Activated B cell treated with CpG ODN at 0.5 μM for 24 hours (primary cell): ENCODE results near the gene SLC9A9. TPM values are rescaled to one million over a fixed set of nuclear protein-coding genes. Genes with fewer than 3 reads are reported as not detected.

Experiments used
- ATAC-seq: fragments of 200-7000 bp; cut with Tn5 transposase; one replicate; pipeline ENCODE4 v1.10.0; 2021; ENCODE audit warnings: low read depth, mild to moderate bottlenecking, moderate library complexity
- CTCF ChIA-PET: fragments of 350-600 bp; sonication (Branson Sonifier 250); formaldehyde crosslinking; loops from one replicate; lab custom pipeline; 2021; ENCODE audit warnings: antibody characterized with exemption; lab: Charles Lee
- POLR2A ChIA-PET: fragments of 350-600 bp; sonication (Branson Sonifier 250); formaldehyde crosslinking; loops from one replicate; lab custom pipeline; 2021; ENCODE audit warnings: antibody characterized with exemption; lab: Charles Lee
- DNase-seq: peaks from one replicate; pipeline ENCODE4 v3.0.0; 2022
- H3K27ac Mint-ChIP-seq: one replicate; pipeline ENCODE4 v1.8.0; 2020; ENCODE audit warnings: mixed read lengths
- H3K27me3 Mint-ChIP-seq: one replicate; pipeline ENCODE4 v1.8.0; 2021; ENCODE audit warnings: mixed read lengths
- H3K36me3 Mint-ChIP-seq: one replicate; pipeline ENCODE4 v1.8.0; 2021; ENCODE audit warnings: low read depth, mixed read lengths
- H3K4me1 Mint-ChIP-seq: one replicate; pipeline ENCODE4 v1.8.0; 2021; ENCODE audit warnings: mixed read lengths
- H3K4me3 Mint-ChIP-seq: one replicate; pipeline ENCODE4 v1.8.0; 2020; ENCODE audit warnings: mild to moderate bottlenecking, mixed read lengths
- H3K9me3 Mint-ChIP-seq: one replicate; pipeline ENCODE4 v1.8.0; 2020; ENCODE audit warnings: mixed read lengths
- CTCF ChIP-seq: fragments of 200-600 bp; IDR thresholded peaks from one replicate; pipeline ENCODE4 v1.8.0; 2022; ENCODE audit warnings: antibody characterized with exemption, mild to moderate bottlenecking
- intact Hi-C: fragments of 100-400 bp; cut with micrococcal nuclease; formaldehyde crosslinking; loops from one replicate; pipeline ENCODE4 v1.15.1; 2024
- total RNA-seq: library from RNA; stranded (reverse); gene quantifications from 2 replicates; pipeline ENCODE4 v1.2.3, GENCODE V29; 2022

The SLC9A9 gene
- total RNA-seq, 1 donor from 2014 or later = 9.4 TPM

DNA sequence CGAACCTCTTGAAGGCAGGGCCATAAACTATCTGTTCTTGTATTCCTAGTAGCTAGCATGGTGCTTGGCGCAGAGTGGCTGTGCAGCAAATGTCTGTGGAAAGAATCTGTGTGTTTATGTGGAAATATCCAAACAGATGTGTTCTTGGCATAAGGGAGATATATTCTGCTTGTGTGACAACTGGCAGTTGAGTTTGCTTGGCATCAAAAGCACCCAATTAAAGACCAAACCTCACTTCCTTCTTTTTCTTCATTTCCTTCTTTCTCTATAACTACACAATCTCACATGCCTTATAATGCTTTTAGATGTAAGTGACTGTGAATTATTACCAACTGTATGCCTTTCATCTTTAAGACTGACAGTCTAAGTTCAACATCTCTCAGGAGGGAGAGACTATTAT lies 296.5 kb downstream of the SLC9A9 start:
- Mint-ChIP-seq H3K27me3 (no peaks in the 10 kb centered on the region), H3K4me1 (peaks cover 14% of the 10 kb centered on the region), H3K36me3 (peaks cover 20% of the 10 kb centered on the region), H3K27ac (no peak overlapping the region), H3K4me3 (no peak overlapping the region), H3K9me3 (peaks cover 9% of the 10 kb centered on the region)
- no peak for TF ChIP-seq CTCF
- DNase-seq (no peak), ATAC-seq (no peak)
- ChIA-PET CTCF (interaction anchor here (1.2 kb wide), 1 partner anchor 21 kb away, joined by 3 read pairs; no protein-coding TSS in a partner anchor), POLR2A (no interaction called here)
- intact Hi-C loops = no loop called here

DNA sequence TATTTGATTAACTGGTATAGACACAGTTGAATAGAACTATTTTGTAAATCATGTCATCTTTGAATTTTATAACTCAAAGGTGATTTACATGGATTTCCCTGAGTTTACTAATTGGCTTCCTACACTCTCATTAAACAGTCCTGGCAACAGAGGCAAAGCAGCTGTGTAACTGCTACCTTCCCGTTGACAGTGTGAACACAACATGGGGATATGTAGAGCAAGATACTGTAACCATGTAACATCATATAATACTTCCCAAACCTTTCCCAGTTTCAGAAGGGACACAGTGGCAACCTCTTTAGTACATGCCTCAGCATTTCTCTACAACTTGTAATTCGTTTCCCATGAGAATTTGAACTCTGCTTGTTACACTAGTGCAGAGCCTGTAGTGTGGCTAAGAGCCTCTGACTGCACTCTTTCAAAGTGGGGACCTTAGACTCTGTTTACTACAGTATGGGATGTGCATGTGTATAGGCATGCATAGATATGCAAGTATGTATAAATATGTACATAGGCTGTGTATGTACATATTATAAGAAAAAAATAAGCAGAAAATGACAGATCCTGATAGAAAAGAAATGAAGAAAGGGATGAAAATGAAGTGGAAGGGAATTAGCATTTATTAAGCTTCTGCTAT lies 299.3 kb downstream of the SLC9A9 start:
- H3K4me3 Mint-ChIP-seq = no peak overlapping the region
- DNase-seq (no peak), ATAC-seq (no peak)
- POLR2A ChIA-PET = no interaction called here
- peaks cover 32% of the 10 kb centered on the region for H3K36me3 Mint-ChIP-seq
- H3K27ac Mint-ChIP-seq = no peak overlapping the region
- no peaks in the 10 kb centered on the region for H3K27me3 Mint-ChIP-seq
- TF ChIP-seq CTCF = no peak
- intact Hi-C loops = no loop called here
- H3K9me3 Mint-ChIP-seq = peaks cover 11% of the 10 kb centered on the region
- H3K4me1 Mint-ChIP-seq = peaks cover 14% of the 10 kb centered on the region
- CTCF ChIA-PET = interaction anchor here (0.6 kb wide), 1 partner anchor 125 kb away, joined by 3 read pairs; no protein-coding TSS in a partner anchor

DNA sequence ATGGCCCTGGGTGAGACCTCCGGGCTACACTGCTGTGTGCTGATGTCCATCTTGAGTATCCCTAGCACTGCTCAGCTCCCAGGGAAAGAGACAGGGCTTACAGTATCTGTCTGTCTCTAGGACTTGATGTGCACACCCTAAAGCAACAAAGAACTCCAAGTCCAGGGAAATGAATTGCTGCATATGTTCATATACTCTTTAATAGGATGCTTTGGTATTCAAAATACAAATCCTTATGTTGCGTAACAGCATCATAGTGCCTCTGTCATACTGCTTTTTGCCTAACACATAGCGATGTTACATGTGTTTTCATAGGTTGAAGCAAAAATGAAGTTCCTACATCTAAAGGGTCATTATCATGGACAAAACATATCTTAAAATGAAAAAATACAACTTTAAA lies 299.9 kb downstream of the SLC9A9 start:
- CTCF ChIA-PET = interaction anchor here (0.6 kb wide), 1 partner anchor 125 kb away, joined by 3 read pairs; no protein-coding TSS in a partner anchor
- no peak overlapping the region for H3K27ac Mint-ChIP-seq
- H3K27me3 Mint-ChIP-seq = no peaks in the 10 kb centered on the region
- peaks cover 32% of the 10 kb centered on the region for H3K36me3 Mint-ChIP-seq
- POLR2A ChIA-PET = no interaction called here
- peaks cover 14% of the 10 kb centered on the region for H3K4me1 Mint-ChIP-seq
- no peak overlapping the region for H3K4me3 Mint-ChIP-seq
- peaks cover 12% of the 10 kb centered on the region for H3K9me3 Mint-ChIP-seq
- DNase-seq (no peak), ATAC-seq (no peak)
- no peak for TF ChIP-seq CTCF
- intact Hi-C loops = no loop called here

DNA sequence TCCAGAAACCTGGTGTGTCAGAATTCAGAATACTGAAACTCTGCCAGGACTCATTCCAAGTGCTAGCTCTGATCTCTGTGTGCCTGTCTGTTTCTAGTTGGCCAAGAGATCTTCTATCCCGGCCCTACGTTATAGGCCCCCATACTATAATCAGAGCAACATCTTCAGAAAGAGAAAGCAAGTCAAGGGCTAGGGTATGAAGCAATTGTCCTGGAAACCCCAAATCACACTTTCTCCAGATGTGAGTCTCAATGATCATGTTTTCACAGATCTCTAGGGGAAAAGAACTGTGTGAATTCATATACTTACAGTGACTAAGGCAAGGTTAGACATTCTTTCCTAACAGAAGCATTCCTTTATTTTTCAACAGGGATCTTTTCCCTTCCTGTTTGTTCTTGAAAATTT lies 309.7 kb downstream of the SLC9A9 start:
- no peak overlapping the region for H3K27ac Mint-ChIP-seq
- no peak for DNase-seq
- no peak overlapping the region for H3K4me3 Mint-ChIP-seq
- CTCF ChIA-PET = no interaction called here
- H3K9me3 Mint-ChIP-seq = peaks cover 5% of the 10 kb centered on the region
- H3K27me3 Mint-ChIP-seq = no peaks in the 10 kb centered on the region
- peaks cover 45% of the 10 kb centered on the region for H3K4me1 Mint-ChIP-seq
- POLR2A ChIA-PET = no interaction called here
- intact Hi-C loops = loop anchor here (1.0 kb wide), 1 partner anchor 9 kb away; no protein-coding TSS in a partner anchor
- no peaks in the 10 kb centered on the region for H3K36me3 Mint-ChIP-seq
- no peak for ATAC-seq
- no peak for TF ChIP-seq CTCF

DNA sequence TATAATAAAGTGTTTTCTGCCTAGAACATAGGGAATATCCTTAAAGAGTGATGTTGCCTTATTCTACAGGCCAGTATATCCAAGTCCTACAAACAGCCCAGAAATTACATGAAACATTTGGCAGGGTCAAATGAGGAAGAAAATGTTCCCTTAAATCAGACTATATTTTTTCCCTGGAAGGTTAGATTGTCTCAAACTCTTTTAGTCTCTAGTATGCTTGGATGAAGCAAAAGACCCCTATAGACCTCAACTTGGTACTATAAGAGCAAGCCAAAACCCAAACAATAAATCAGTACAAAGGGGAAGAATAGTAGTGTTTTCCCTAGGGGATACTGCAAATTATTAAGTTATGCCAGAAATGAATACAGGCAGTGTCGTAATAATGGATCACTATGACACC lies 310.2 kb downstream of the SLC9A9 start:
- no peak for TF ChIP-seq CTCF
- CTCF ChIA-PET = no interaction called here
- peaks cover 50% of the 10 kb centered on the region for H3K4me1 Mint-ChIP-seq
- POLR2A ChIA-PET = no interaction called here
- H3K9me3 Mint-ChIP-seq = peaks cover 2% of the 10 kb centered on the region
- intact Hi-C loops = loop anchor here (1.0 kb wide), 1 partner anchor 9 kb away; no protein-coding TSS in a partner anchor
- no peaks in the 10 kb centered on the region for H3K36me3 Mint-ChIP-seq
- H3K27me3 Mint-ChIP-seq = no peaks in the 10 kb centered on the region
- no peak for ATAC-seq
- DNase-seq = no peak
- no peak overlapping the region for H3K4me3 Mint-ChIP-seq
- no peak overlapping the region for H3K27ac Mint-ChIP-seq
